Skeletal muscle satellite cell (primary cell): ENCODE data around the gene LOXHD1.

Experiments used
- H3K27me3 ChIP-seq: 2 replicates; pipeline ENCODE4 v1.7.0; 2013; ENCODE audit warnings: low read length; ENCODE audit not compliant: control insufficient read depth, insufficient read depth
- H3K36me3 ChIP-seq: 2 replicates; pipeline ENCODE4 v1.7.0; 2013; ENCODE audit warnings: mild to moderate bottlenecking, control low read depth, low read length; ENCODE audit not compliant: insufficient read depth
- H3K4me1 ChIP-seq: 2 replicates; pipeline ENCODE4 v1.7.0; 2013; ENCODE audit warnings: low read length; ENCODE audit not compliant: control insufficient read depth, insufficient read depth
- H3K4me2 ChIP-seq: 2 replicates; pipeline ENCODE4 v1.7.0; 2013; ENCODE audit warnings: mild to moderate bottlenecking, low read length
- H3K4me3 ChIP-seq: 2 replicates; pipeline ENCODE4 v1.7.0; 2013; ENCODE audit warnings: low read length
- H3K9ac ChIP-seq: 2 replicates; pipeline ENCODE4 v1.7.0; 2013; ENCODE audit warnings: mild to moderate bottlenecking, low read depth, low read length, moderate library complexity
- H3K9me3 ChIP-seq: replicated peaks from 2 replicates; pipeline ENCODE4 v1.7.0; 2013; ENCODE audit warnings: mild to moderate bottlenecking, control low read depth, low read length

The LOXHD1 gene

DNA sequence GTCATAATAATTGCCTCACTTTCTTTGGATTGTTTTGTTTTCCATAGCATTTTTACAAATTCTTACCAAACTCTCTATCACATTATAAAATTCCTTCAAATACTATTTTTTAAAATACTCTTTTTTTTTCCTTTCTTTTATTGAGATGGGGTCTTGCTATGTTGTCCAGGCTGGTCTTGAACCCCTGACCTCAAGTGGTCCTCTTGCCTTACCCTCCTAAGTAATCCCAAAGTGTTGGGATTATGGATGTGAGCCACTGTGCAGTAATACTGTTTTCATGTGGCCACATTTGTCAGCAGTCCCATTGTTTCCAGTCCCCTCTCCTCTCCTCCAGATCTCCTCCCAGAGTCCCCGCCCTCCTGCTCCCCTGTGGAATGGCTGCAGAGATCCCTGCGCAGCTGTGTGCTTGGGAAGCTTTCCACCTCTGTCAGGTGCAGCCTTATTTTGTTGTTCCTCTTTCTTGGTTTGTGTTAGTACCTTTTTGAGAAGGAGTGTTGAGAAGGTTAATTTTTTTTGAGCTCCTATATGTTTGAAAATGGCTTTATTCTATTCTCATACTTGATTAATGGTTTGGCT is 227.3 kb downstream of the LOXHD1 start:
- H3K27me3 ChIP-seq: peaks cover 11% of the 10 kb centered on the region
- no peak overlapping the region for H3K9ac ChIP-seq
- H3K9me3 ChIP-seq: no peaks in the 10 kb centered on the region
- H3K4me2 ChIP-seq: no peak overlapping the region
- H3K36me3 ChIP-seq: no peaks in the 10 kb centered on the region
- H3K4me3 ChIP-seq: no peak overlapping the region
- H3K4me1 ChIP-seq: no peaks in the 10 kb centered on the region

DNA sequence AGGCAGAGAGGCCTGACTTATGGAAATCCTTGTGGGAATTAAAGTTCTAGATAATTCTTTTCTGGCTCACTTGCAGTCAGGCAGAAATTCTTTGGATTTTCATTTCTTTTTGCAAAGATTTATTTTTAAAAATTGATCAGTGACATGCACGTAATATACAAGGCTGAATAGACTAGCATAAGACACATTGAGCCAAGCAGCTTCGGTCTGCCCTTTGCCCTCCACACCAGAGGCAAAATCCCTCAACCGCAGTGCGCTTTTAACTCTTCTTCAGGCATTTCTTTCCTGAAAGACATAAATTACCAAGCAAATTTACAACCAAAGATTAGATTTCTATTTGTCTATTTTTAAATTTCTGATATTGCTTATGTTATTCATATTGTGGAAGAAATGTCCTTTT is 227.9 kb downstream of the LOXHD1 start:
- no peak overlapping the region for H3K4me3 ChIP-seq
- no peak overlapping the region for H3K9ac ChIP-seq
- no peak overlapping the region for H3K4me2 ChIP-seq
- H3K27me3 ChIP-seq: peaks cover 11% of the 10 kb centered on the region
- no peaks in the 10 kb centered on the region for H3K4me1 ChIP-seq
- no peaks in the 10 kb centered on the region for H3K36me3 ChIP-seq
- H3K9me3 ChIP-seq: no peaks in the 10 kb centered on the region

DNA sequence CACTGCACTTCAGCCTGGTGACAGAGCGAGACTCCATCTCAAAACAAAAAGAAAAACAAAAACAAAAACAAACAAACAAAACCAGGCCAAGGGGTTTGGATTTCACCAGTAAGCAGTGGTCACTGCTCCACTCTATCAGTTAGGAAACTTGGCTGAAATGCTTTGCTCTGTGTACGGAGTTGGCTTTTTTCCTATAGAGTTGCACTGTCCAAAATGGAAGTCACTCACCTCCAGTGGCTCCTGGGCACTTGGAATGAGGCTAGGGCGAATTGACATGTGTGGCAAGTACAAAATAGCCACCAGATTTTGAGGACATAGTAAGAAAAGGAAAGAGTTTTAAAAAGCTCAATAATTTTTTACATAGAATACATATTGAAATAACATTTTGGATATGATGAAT is 228.7 kb downstream of the LOXHD1 start:
- H3K9ac ChIP-seq: no peak overlapping the region
- H3K4me1 ChIP-seq: no peaks in the 10 kb centered on the region
- no peak overlapping the region for H3K4me3 ChIP-seq
- H3K9me3 ChIP-seq: no peaks in the 10 kb centered on the region
- peaks cover 11% of the 10 kb centered on the region for H3K27me3 ChIP-seq
- H3K36me3 ChIP-seq: no peaks in the 10 kb centered on the region
- no peak overlapping the region for H3K4me2 ChIP-seq

DNA sequence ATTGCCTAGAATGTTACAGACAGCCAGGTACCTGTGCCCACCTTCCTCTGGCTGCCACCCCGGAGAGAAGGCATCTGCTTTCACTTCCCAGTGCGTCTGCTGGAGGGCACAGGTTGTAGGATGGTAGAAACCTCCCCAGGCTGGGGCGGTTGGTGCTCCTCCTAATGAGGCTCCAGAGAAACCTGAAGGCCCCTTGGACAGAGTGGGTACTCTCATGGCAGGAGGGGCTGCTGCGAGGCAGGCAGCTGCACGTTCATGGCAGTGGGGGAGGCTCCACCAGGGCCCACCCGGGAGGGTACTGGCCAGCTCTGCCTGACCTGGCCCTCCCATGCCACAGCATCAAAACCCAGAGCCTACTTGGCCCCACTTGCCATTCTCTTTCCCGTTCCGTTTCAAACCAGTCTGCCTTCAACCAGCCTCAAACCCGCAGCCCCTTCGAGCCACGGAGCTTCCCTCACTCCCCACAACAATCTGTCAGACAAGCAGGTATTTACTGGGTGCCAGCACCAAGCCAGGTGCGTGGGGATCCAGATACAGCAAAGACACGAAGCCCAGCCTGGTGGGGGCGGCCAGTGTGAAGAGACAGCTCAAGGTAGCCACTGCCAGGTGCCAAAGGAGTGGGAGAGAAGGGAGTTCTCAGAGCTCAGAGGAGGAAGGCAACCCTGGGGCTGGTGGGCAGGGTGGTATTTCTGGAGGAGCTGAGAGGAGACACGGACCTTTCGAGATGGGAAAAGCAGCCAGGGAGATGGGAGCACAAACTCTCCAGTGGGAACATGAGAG is 229.6 kb downstream of the LOXHD1 start:
- Histone ChIP-seq H3K9ac (no peak overlapping the region), H3K9me3 (no peaks in the 10 kb centered on the region), H3K4me2 (no peak overlapping the region), H3K4me3 (no peak overlapping the region), H3K4me1 (no peaks in the 10 kb centered on the region), H3K27me3 (peaks cover 11% of the 10 kb centered on the region), H3K36me3 (no peaks in the 10 kb centered on the region)
